ENCODE results near the gene LHX2.
"Not testable (repeated sequence)": the region's sequence is repeated elsewhere in the genome, so short reads cannot be mapped to it uniquely, and the experiment has no call there.

The LHX2 gene, protein sequence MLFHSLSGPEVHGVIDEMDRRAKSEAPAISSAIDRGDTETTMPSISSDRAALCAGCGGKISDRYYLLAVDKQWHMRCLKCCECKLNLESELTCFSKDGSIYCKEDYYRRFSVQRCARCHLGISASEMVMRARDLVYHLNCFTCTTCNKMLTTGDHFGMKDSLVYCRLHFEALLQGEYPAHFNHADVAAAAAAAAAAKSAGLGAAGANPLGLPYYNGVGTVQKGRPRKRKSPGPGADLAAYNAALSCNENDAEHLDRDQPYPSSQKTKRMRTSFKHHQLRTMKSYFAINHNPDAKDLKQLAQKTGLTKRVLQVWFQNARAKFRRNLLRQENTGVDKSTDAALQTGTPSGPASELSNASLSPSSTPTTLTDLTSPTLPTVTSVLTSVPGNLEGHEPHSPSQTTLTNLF

DNA sequence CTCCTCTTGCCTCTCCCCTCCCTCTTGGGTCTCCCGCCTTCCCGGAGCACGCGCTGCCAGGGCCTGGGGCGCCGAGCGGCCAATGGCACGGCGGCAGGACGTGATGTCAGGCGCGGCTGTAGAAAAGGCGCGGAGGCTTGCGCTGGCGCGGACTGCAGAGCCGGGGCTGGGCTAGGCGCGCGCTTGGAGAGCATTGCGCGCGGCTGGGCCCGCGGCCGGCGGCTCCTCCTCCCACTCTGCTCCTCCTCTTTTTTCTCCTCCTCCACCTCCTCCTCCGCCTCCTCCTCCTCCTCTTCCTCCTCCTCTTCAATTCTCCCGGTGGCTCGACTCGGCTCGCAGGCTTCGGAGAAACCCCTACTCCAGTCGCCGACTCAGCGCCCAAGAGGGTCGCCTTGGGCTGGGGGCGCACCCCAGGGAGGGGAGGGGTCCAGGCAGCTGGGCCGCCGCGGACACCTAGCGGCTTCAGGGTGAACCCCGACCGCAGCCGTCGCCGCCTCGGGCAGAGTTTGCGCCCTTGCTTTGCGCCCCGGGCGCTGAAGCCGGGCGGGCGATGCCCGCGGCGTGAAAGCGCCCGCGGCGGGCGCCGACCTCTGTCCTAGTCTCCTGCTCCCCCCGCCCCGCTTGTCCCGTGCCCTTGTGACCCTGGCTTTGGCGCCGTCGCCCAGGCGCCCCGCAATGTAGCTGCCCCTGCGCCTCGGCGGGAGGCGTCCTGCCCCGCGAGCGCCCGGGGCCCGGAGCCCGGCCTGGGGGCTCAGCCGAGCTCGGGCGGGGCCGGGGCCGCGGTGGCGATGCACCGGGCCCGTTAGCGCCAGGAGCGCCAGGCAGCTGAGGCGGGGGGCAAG lies at the start of gene LHX2:
TSS of gene LHX2 (plus strand) at position 309 of the 842 bp plus-strand sequence. CDS start 581 bp downstream, outside the sequence.
- DNase-seq (ENCODE audit: low spot score): peak; percentile 85

DNA sequence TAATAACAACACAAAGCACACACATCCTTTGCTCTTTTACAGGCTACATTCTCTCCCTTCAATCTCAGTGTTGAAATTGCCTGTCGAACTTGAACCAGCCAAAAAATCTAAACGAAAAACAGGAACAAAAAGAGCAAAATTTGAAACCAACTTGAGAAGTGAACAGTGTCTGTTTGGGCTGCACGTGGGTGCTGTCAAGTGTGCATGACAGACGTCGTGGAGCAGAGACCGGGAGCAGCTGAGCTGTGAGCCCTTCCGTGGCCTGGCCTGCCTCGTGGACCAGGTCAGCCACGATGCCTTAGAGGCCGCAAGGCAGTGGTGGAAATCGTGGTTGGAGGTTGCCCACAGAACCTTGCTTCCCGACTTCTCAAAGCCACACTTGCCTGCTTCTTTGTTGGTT lies 46.8 kb upstream of the LHX2 start:
- DNase-seq (ENCODE audit: low spot score): no peak

DNA sequence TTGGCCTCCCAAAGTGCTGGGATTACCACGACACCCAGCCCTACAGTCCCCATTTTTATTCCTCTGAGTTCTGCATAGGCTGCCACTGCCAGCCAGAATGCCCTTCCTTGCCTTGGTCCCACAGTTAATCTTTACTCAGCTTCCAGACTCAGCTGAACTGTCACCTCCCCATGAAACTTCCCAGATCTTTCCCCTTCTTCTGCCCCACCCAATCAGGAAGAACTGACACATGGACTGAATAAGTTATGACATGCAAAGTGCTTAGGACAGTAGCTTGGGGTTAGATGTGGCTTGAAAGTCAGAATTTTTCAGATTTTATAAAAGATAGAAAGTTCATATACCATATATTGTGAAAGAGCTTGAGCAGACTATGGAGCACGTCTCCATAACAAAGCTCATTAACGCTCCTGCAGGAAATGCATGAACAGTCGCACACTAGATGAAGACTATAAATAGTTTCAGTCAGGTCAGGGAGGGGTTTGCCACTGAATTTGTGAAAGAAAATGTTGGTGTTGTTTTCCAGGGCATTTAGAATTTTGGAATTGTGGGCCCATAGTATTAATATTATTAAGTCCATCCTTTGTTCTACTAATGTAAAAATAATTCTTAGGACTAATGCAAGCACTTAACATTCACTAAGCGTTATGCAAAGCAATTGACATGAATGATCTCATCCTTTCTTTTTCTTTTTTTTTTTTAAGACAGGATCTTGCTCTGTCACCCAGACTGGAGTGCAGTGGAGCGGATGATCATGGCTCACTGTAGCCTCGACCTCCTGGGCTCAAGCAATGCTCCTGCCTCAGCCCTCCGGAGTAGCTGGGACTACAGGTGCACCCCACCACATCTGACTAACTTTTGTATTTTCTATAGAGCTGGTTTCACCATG lies 45.5 kb upstream of the LHX2 start:
- DNase-seq (ENCODE audit: low spot score): no peak

DNA sequence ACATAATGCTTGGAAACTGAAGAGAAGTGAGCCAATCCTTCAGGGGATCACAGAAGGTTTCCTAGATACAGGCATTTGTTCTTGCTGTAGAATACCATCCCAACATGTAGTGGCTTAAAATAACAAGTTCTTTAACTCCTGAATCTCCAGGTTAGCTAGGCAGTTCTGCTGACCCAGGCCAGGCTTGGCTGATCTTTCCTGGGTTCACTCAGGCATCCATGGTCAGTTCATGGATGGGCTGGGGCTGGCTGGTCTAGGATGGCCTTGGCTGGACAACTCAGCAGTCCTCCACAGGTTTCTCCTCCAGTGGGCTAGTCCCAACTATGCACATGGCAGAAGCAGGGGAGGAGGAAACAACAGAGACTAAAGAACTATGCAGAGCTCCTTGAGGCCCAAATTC lies 44.2 kb upstream of the LHX2 start:
- no peak for DNase-seq (ENCODE audit: low spot score)

DNA sequence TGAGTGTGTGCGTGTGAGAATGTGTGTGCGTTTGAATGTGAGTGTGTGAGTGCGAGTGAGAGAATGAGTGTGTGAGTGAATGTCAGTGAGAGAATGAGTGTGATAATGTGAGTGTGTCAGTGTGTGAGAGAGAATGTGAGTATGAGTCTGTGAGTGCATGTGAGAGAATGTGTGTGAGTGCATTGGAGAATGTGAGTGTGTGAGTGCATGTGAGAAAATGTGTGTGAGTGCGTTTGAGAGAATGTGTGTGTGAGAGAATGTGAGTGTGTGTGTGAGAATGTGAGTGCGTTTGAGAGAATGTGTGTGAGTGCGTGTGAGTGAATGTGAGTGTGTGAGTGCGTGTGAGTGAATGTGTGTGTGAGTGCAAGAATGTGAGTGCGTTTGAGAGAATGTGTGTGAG lies 39.0 kb upstream of the LHX2 start:
- no peak for DNase-seq (ENCODE audit: low spot score)

DNA sequence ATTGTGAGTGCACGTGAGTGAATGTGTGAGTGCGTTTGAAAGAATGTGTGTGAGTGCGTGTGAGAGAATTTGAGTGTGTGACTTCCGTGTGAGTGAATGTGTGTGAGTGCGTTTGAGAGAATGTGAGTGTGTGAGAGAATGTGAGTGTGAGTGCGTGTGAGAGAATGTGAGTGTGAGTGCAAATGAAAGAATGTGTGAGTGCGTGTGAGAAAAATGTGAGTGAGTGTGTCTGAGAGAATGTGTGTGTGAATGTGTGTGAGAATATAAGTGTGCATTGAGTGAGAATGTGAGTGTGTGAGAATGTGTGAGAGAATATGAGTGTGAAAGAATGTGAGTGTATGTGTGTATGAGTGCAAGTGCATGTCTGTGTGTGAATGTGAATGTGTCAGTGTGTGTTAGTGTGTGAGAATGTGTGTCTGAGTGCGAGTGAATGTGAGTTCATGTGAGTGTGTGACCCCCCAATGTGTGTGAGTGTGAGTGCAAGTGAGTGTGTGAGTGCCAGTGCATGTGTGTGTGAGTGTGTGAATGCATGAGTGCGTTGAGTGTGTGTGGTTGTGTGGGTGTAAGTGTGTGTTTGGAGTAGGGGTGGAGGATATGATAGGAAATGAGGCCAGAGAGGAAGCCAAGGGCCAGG lies 37.9 kb upstream of the LHX2 start:
- no peak for DNase-seq (ENCODE audit: low spot score)

DNA sequence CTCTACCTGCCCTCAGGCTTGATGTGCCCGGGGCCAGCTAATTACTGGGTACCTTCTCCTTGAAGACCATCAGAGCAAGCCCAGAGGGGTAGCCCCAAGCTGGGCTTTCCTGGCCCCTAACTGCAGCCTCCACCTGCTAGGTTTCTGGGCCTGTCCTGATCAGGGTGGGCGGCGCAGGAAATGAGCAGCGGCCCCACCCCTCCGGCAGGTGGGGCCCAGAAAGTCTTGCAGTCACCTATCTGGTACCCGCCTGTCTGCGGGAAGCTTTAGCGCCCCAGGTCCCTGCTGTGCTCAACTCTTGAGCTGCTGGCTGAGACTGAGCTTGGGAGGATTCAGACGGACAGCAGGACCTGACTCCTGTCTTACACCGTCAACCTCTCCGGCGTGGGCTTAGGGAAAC lies 37.1 kb upstream of the LHX2 start:
- no peak for DNase-seq (ENCODE audit: low spot score)

DNA sequence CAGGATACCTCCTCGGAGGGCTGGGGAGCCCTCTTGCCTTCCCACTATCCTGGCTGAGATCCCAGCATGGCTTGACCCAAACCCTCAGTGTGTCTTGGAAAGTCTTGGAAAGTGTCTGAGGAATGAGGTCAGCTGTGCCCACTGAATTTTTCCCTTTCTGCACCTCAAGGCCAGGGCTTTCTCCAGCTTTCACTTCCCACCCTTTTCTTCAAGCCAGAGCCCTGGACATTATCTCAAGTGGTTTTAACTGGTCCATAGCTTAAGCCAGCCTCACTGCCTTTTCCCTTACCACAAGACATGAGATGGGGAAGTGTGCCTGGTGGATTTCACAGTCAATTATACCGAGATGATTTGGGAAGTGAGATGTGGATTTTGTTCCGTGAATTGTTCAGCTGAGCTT lies 35.7 kb upstream of the LHX2 start:
- no peak for DNase-seq (ENCODE audit: low spot score)

DNA sequence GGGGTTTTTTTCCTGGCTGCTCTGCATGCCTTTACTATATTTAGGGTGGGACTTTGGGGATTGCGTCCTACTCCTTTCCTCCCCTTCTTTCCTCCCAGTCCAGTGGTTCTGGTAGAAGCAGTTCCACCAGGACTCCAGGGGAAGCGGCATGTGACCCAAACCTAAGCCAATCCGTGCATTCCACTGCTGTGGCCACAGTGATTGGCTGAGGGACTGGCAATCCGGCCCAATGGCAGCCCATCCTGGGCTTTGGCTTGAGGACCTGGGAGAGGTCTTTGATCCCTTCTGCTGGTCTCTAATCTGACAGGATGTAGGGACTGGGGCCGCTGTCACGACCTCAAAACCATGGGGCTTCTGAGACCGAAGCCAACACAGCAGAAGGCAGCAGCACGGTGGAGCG lies 35.0 kb upstream of the LHX2 start:
- DNase-seq (ENCODE audit: low spot score): not testable (repeated sequence)

DNA sequence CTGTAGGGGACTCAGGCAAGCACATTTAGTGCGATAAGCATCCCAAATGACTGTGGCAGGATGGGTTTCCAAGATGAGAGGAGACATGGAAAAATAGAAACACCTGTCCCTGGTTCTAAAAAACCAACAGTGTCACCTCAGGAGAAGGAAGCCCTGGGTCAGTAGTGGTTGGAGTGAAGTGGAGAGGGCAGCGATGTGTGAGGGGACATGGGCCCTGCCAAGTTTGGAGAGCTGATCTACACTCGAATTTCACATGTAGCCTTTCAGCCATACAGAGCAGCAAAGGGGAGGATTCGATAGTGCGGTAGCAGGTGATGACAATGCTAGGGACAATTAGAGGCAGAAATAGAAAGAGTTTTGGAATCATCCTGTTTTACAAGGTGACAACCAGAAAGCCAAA lies 32.6 kb upstream of the LHX2 start:
- no peak for DNase-seq (ENCODE audit: low spot score)

DNA sequence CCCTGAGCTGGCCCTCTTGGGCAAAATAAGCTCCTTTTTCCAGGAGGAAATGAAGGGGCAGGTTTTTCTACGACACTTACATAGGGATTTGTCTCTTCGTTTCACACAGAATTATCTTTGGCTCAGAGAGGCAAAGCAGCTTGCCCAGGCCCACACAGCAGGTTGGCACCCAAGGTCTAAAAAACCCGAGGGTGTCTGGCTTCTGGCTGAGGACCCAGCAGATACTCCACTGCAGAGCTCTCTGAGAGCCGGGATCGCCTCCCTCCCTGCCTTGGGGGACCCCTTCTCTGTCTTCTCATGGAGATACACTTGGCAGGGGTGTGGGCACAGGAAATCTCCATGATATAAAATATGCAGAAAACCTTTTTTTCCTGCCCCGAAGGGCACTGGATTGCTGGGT lies 29.0 kb upstream of the LHX2 start:
- no peak for DNase-seq (ENCODE audit: low spot score)

DNA sequence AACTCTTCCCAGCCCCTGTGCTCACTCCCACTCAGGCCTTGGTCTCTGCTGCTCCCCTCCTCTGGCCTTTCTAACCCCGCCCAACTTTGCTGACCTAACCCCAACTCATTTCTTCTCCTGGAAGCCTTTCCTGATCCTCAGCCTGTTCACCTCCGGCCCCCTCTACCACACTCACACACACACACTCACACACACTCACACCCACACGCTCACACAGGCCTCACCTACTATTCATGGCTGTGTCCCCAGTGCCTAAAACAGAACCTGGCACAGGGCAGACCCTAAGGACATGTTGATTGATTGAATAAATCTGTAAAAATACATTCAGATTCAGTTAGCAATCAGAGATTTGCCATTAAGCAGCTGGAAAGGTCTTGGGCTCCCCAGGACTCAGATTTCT lies 28.5 kb upstream of the LHX2 start:
- no peak for DNase-seq (ENCODE audit: low spot score)

DNA sequence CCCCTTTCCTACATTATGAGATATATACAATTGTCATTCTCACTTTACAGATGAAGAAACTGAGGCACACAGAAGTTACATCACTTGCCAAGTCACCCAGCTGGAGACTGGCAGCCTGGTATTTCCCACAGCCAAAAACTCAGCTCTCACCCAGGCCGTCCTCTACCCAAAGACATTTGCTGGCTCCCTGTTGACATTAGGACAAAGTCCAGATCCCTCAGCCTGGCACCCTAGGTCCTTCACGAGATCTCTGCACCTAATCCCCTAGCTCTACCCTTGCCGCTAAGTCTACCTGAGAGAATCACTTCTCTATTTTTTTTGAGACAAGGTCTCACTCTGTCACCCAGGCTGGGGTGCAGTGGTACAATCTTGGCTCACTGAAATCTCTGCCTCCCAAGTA lies 26.8 kb upstream of the LHX2 start:
- DNase-seq (ENCODE audit: low spot score): no peak

DNA sequence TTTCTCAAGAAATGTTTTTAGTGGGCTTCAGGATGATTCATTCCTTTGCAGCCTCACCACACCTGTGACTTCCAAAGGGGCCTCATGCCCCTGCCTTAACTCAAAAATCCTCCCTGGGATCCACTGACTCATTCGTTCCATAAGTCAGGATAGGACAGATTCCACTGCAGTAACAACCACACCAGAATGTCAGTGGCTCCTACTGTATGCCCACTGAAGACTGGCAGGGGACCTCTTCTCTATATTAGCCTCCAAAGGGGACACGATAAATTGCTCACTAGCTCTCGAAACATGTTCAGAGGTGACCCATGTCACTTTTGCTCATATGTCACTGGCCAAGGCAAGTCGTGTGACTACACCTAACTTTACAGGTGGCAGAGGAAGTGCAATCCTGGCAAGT lies 25.7 kb upstream of the LHX2 start:
- DNase-seq (ENCODE audit: low spot score): no peak

DNA sequence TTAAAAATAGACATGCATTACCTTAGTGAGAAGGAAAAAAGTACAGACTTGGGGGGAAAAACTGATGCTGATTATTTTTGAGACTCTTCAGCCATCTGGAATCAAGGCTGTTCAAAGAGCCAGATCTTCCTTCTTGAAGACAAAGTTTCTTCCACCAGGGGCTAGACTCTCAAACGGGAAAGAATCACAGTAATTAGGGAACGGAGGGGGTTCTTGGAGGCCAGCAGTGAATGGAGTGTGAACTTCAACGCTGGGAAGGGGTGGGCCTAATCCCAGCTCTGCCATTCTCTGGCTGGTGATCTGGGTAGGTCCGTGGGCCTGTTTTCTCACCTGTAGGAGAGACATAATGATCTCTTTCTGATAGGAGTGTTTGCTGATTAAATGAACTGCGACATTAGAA lies 21.1 kb upstream of the LHX2 start:
- DNase-seq (ENCODE audit: low spot score): no peak

DNA sequence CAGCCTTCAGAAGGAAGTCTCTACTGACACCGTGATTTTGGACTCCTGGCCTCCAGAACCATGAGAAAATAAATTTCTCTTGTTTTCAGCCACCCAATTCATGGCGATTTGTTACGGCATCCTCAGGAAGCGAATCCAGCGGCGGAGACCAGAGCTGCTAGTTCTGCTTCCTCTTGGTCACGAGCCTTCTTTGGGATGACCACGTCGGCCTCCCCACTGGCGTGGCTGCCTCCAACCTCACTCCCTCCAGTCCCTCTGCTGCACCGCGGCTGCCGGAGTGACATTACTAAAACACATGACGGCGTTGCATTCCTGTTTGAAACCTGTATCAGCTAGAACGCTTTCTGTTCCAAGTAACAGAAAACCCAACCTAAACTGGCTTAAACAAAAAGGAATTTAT lies 18.9 kb upstream of the LHX2 start:
- DNase-seq (ENCODE audit: low spot score): not testable (repeated sequence)

DNA sequence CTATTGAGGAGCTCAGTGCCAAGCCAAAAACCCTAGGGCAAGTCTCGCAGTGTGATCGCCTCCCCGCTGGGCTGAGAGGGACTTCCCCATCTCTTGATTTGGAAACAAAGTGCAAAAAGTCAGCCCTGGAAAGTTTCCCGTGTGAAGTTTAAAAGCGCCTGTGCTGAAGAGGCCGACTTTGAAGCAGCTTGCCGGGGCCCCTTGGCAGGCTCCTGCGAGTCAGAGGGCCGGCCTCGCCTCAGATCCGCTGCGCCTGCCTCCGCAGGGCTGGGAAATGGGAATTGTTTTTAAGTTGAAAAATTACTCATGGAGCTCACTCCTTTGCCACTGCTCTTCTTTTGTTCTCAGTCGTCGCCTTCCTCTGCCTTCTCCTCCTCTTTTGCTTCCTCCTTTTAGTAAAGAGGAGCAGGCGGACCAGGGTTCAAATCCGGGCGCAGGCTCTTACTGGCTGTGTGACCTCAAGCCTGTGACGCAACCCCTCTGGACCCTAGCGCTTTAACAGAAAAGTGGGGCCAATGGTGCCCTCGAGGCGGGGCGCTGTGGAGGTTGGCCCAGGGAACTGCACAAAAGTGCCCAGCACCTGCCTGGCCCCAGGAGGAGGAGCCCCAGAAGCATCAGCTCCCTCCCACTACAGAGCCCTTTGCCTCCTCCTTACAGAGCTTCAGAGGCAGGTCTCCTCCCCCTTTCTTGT lies 14.7 kb upstream of the LHX2 start:
- no peak for DNase-seq (ENCODE audit: low spot score)

DNA sequence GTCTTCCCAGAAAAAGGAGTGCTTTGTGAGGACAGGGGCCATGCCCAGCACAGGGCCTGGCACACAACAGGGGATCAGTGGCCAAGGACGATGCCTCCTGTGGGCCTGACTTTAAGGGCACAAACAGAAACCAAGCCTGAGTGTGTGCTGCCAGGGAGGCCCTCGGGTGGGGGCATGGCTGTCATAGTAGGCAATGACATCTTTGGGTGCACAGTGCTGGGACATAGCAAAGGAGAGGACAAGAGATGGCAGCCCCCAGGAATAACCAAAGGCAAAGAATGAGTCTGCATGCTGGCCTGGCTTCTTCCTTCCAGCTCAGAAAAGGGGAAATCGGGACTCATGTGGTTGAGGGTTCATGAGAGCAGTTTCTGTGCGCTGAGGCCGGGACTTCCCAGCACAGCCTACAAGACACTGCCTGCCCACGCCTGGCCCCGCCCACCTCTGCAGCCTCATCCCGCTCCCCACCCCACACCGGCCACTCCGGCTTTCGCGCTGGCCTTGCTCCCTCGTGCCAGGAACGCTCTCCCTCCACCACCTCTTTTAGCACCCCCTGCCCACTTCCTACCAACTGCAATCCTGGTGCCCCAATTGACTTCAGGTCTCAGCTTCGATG lies 13.8 kb upstream of the LHX2 start:
- DNase-seq (ENCODE audit: low spot score): no peak

DNA sequence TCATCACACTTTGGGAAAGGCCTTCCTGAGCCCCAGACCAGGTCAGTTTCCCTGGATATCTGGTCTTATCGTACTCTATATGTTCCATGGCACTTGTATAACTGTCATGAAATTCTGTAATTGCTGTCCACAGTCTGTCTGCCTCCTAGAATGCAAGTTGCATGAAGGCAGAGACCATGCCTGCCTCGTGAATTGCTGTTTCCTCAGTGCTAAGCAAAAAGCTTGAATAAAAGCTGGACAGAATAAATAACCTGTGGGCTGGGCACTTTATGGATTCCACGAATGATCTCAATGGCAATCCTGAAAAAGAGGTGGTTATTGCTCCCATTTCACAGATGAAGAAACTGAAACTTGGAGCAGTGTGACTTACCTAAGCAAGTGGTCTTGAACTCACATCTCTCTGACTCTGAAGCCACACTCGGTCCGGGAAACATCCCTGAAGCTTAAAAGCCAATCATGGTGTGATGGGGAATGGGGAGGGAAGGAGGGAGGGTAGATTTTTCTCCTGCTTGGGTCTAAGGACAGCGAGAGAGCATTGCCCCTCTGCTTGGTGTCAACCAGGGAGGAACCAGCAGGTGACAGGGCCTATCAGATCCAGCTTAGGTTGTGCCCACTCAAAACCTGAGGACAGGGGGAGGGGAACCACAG lies 13.2 kb upstream of the LHX2 start:
- DNase-seq (ENCODE audit: low spot score): no peak

DNA sequence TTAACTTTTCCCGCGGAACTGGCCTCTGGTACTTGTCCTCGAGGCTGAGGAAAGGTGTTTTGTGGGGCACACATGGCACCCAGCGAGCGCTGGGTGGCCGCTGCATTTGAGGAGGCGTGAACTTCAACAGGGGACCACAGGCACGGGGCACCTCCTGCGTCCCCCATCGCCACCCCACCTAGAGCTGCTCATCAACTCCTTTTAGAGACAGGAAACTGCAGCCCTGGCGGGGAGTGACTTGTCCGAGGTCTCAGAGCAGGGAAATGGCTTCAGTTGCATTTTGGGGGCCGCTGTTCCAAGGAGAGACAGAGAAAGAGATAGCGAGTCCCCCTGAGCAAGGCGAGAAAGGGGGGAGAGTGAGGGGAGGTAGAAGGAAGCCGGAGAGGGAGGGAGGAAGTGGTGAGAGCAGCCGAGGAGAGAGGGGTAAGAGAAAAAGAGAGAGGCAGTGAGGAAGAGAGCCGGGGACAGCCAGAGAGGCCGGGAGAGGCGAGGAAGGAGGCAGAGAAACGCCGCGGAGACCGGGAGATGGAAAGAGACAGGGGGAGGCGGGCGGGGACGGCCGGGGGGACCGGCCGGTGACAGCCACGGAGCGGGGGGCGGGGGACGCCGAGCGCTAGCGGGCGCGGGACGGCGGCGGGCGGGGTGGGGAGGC lies 12.5 kb upstream of the LHX2 start:
- no peak for DNase-seq (ENCODE audit: low spot score)
